ENCODE data around the gene CDH13.

GRCh38 chr16:82761236-82761635 lies 134.5 kb downstream of the CDH13 start:
- TF ChIP-seq, protein P1, sequence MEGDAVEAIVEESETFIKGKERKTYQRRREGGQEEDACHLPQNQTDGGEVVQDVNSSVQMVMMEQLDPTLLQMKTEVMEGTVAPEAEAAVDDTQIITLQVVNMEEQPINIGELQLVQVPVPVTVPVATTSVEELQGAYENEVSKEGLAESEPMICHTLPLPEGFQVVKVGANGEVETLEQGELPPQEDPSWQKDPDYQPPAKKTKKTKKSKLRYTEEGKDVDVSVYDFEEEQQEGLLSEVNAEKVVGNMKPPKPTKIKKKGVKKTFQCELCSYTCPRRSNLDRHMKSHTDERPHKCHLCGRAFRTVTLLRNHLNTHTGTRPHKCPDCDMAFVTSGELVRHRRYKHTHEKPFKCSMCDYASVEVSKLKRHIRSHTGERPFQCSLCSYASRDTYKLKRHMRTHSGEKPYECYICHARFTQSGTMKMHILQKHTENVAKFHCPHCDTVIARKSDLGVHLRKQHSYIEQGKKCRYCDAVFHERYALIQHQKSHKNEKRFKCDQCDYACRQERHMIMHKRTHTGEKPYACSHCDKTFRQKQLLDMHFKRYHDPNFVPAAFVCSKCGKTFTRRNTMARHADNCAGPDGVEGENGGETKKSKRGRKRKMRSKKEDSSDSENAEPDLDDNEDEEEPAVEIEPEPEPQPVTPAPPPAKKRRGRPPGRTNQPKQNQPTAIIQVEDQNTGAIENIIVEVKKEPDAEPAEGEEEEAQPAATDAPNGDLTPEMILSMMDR (conservative IDR thresholded peaks at IDR 0.05; ENCODE audit: low read depth, low read length) = no peak
- TF ChIP-seq EZH2 (IDR thresholded peaks at IDR 0.05; ENCODE audit: borderline replicate concordance, low read depth, low read length, poor library complexity, severe bottlenecking) = no peak

Measured in A673 (cell line).